HG03066 (cell line): ENCODE data around the gene ATP8A1.
"Not testable (repeated sequence)": the region's sequence is repeated elsewhere in the genome, so short reads cannot be mapped to it uniquely, and the experiment has no call there.

ENCODE experiments used
- ATAC-seq: cut with Tn5 transposase; IDR thresholded peaks from one replicate; pipeline ENCODE4 v1.9.1; 2021; ENCODE audit warnings: low read depth; ENCODE audit not compliant: unreplicated experiment

Gene ATP8A1

DNA sequence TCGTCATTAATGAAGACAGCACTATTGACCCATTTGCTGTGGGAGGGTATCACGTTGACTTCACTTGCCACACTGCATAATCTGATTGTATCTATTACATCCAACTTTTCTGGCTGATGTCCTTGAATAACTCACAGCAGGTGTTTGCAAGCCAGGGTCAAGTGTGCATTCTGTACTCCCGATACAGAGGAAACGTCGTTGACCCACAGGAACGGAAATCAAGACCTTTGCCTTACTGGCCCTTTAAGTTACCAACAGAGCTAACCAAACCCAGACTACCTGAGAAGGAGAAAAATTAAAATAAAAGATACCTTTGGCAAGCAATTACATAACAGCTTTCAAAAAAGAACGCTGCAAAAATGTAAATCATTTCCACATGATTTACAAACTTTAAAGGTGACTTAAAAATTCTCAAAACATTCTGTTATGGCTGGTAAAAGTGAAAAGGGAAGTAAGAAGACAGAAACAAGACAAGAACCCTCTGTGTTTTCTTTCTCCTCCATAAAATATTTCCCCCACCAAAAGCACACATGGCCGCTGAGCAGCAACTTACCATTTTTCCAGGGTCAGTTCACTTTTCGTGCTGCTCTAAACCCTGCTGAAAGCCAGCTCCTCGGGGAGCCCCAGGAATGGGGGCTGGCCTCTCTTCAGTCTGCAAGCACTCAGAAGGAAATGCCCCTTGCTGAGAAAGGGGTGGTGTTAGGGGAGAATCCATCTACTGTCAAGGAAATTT, 266.1 kb downstream of the ATP8A1 start:
- no peak for ATAC-seq

DNA sequence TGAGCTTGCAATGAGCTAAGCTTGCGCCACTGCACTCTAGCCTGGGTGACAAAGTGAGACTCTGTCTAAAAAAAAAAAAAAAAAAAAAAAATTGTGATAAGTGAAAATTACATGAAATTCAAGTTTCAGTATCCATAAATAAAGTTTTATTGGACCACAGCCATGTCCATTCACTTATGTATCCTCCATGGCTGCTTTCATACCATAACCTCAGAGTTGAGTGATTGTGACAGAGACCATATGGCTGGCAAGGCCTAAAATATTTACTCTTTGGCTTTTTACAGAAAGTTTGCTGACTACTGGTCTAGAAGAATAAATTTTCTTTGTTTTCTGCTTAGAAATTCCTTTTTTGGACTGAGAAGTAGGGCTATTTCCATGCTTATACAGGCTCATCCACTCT, 271.4 kb downstream of the ATP8A1 start:
- ATAC-seq, result no peak

DNA sequence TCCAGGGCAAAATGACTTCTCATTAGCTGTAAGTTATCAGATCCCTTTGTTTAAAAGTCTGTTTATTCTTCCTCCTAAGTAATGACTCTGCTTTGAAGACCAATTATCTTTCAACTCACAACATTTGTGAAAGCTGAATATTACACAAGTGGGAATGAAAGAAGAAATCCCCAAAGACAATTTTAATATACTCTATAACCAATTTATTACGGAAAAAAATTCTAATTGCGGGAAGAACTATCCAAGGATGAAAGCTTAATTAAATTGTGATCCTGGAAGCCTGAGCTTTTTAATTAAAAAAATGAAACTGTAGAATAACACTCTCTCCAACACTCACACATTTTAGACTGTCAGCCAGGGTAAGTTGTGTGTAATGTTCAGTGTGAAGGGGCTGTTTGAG, 275.2 kb downstream of the ATP8A1 start:
- no peak for ATAC-seq

DNA sequence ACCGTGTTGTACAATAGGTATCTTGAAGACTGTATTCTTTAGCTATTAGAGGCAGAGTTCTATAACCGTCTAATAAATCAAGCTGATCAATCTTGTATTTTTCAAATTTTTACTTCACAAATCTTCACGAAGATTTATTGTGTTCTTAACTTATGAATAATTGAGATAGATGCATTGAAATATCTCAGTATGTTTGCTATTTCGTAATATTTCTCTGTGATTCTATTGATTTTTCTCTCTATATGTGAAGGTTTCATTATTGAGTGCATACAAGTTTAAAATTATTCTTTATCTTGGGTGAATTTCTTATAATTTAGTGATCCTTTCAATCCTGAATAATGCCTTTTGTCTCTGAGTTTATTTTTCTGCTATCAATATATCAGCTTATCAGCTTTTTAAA, 279.4 kb downstream of the ATP8A1 start:
- ATAC-seq, result no peak

DNA sequence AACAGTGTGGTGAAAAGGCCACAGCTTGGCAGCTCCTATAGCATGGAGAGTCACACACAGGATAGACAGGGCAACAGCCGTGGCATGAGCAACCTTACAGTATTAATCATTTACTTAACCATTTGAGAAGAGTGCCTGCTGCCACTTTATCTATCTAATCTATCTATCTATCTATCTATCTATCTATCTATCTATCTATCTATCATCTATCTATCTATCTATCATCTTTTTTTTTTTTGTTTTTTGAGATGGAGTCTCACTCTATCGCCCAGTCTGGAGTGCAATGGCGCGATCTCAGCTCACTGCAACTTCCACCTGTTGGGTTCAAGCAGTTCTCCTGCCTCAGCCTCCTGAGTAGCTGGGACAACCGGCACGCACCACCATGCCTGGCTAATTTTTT, 284.6 kb downstream of the ATP8A1 start:
- not testable (repeated sequence) for ATAC-seq

DNA sequence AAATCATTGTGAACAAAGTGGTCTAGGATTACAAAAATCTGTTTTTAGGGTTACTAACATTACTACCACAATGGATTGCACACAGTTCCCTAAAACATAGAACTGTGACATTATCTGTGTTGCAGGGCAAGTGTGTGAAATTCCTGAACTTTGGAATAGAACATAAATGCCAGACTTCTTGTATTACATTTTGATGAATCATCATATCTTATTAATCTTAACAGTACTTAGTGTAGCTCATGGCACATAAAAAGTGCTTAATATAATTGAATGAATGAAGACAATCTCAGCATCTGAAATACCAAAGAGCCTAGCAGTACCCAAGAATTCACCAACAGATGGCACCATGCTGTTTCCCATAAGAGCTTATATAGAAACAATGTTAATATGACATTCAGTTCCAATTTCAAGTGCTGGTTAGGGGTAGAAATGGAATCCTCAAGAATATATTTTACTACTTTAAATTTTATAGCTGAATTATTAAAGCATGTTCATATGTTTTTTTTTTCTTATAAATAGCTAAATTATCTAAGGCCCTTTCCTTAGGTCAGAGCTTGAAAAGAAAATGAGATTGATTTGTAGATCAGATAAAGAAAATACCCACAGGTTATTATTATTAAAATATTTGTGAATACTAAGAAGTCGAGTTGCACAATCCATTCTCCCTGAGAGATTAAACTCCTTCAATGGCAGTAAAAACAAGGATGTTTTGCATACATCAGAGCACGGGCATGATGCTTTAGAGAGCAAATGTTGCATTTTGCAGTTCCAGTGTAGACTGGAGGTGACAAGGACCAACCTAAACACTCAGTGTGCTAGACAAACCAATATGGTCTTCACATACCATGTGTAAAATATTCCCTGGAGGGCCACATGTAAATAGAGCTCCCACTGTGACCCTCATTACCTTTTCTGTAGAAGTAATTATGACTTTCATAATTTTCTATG, 285.3 kb downstream of the ATP8A1 start:
- ATAC-seq, result no peak

DNA sequence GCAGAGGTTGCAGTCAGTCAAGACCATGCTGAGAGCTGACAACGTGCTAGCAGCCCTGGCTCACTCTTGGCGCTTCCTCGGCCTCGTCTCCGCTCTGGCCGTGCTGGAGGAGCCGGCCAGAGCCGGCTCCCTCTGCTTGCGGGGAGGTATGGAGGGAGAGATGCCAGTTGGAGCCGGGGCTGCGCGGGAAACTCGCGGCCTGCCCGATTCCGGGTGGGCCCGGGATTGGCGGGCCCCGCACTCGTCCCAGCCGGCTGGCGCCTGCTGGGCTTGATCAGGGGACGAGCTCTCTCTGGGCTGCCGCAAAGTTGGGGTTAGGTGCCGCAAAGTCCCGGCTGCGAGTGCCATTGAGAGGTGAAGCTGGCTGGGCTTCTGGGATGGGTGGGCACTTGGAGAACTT, 287.4 kb downstream of the ATP8A1 start:
- no peak for ATAC-seq

DNA sequence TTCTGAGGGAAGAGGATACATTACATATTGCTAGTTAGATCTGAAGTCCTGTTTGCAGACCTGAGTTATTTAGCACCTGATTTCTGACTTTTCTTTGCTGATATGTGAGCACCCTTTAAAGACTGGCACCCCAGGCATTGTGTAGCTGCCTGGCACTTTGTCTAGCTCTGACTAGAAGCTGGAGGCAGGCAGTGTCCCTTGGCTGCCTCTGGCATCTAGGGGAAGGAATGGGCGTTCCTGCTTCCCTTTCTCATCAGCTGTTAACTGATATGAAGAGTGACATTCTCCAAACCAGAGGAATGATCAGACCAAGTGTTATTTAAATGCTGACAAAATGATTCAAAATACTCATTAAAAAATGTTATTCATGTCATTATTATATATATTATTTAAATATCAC, 289.9 kb downstream of the ATP8A1 start:
- ATAC-seq, result no peak

DNA sequence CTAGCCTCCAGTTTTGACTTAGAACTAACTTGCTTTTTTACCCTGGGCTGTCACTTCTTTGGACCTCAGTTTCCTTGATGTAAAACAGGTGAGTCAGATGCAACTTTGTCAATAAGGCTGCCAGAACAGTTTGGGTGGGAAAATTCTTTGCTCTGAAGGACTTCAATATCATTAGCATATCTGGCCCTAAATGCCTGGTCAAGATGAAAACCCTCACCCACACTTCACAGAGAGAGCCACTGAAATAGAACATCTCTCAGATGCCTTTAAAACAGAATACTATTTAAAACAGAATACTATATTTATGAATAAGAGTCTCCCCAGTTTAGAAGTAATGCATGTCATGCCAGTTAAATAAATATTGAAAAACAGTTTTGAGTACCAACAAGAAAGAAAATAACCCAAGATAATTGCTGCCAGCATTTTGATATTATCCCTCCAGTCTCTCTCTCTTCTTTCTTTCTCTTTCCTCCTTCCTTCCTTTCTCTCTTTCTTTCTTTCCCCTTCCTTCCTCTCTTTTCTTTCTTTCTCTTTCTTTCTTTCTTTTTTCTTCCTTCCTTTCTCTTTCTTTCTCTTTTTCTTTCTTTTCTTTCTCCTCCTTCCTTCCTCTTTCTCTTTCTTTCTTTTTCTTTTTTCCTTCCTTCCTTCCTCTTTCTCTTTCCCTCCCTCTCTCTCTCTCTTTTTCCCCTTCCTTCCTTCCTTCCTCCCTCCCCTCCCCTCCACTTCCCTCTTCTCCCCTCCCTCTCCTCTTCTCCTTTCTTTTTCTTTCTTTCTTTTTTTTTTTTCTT, 292.4 kb downstream of the ATP8A1 start:
- ATAC-seq, result no peak

DNA sequence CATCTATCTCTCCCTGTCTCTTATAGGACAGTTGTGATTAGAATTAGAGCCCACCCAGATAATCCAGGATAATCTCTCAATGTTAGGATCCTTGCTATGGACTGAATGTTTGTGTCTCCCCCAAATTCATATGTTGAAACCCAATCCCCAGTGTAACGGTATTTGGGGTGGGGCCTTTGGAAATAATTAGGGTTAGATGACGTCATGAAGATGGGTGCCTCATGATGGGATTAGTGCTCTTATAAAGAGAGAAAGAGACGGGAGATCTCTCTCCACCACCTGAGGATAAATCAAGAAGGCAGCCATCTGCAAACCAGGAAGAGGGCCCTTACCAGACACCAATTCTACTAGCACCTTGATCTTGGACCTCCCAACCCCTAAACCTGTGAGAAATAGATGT, 293.3 kb downstream of the ATP8A1 start:
- no peak for ATAC-seq

DNA sequence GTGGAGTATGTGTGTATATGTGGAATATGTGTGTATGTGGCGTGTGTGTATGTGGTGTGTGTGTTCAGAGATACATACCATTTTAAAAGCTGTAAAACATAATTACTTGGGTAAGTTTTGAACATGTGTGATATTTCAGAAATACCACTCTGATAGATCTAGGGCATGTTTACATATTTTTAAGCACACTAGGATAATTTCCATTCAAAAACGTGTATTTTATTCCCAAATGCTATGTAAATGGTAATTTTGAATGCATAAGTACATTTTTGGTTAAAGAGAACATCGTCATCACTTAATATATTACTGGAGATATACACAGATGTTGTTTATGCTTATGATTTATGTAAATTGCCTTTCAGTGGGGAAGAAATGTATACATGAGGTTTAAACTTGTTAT, 294.3 kb downstream of the ATP8A1 start:
- no peak for ATAC-seq

DNA sequence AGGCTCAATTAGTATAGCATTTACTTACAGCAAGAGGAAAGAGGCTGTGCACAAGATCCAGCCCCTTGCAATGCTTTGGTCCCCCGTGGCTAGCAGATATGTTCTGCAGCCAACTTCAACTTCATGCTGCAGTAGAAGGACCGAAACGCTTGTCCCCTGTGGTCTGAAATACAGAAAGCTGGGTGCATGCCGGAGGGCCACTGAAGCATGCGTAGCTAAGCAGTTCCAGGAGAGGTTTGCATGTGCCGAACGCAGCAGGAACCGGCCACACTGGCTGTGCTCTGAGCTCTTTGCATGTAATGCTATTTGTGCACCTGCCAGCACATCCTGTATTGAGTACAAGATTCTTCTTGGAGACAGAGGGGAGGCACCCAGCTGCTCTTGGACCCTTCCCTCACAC, 295.4 kb downstream of the ATP8A1 start:
- no peak for ATAC-seq

DNA sequence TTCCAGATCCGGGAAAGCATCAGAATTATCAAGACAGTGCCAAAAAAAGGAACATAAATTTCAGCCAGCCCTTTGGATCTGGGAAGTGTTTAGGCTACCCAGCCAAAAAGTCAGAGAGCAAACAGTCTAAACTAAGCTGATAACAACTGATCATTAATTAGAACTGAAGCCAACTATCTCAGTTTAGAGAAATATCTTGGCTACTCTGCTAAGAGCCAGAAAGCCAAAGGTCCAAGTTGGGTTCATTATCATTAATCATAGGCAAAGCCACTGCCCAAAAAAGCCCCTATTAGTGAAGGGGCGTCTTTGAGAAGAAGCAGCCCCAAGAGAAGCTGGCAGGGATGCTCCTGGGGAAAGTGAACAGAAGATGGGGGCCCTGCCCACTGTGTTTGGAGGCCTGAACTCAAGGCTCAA, 296.6 kb downstream of the ATP8A1 start:
- no peak for ATAC-seq

DNA sequence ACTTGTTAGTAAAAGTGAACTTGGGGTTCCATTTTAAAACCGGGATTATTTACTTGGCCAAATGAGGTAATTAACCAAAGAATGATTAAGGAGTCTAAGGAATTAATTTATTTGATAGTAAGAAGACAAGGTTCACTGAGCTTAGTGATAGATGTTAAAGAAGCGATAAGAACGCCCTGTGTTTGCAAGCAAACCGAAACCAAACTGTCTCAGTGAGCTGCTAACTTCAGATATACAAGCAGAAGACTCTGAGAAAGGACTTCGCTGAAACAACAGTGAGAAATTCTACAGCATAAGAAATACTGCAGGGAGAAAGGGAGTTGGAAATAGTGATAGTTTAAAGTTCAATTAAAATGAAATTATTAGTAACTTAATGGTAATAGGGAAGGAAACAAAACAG, 297.2 kb downstream of the ATP8A1 start:
- no peak for ATAC-seq
